ENCODE data around the gene RFTN2. TPM values are rescaled to one million over a fixed set of nuclear protein-coding genes. Genes with fewer than 3 reads are reported as not detected.

RFTN2 gene
- total and polyA plus RNA-seq, 9 of the 15 experiments (the other 6 are each of a cell fraction or from before 2014, with no cell fraction given): 0.01 to 0.11 (median 0.04) TPM; not detected in 6

- FAIRE-seq (no peak), ATAC-seq (no peak), DNase-seq (ENCODE audit: extremely low read depth in 1 of 4, low spot score in 3 of 4) (no peak)
- WGBS (ENCODE audit: insufficient coverage, low coverage, missing lambda C conversion rate): 93% methylated on average over 5 of the region's 9 CpGs
- intact Hi-C loops (cut with micrococcal nuclease) (no loop called here), in situ Hi-C loops (cut with MboI) (no loop called here)
- Histone ChIP-seq H3K4me1 (replicated peaks in 1 of 2; ENCODE audit: control insufficient read depth in 2 of 2, insufficient read depth in 2 of 2, low read length in 2 of 2) (no peaks in the 10 kb centered on the region), H3K9ac (ENCODE audit: insufficient read depth in 1 of 2, low read depth in 2 of 2, low read length in 2 of 2) (no peak overlapping the region), H2AFZ (ENCODE audit: low read depth, low read length) (no peak overlapping the region), H3K9me3 (replicated peaks; ENCODE audit: control insufficient read depth, insufficient read depth, low read depth, low read length) (no peaks in the 10 kb centered on the region), H3K4me3 (no peak overlapping the region), H3K9me1 (ENCODE audit: control insufficient read depth, insufficient read depth, low read length) (no peaks in the 10 kb centered on the region), H3K36me3 (ENCODE audit: control insufficient read depth, insufficient read depth, low read length) (0 out of 3 replicates have a peak, but pooled peaks cover 2% of the 10 kb centered on the region), H3K4me2 (ENCODE audit: insufficient read depth, low read length) (no peak overlapping the region), H3K27ac (ENCODE audit: extremely low read depth, low read depth, low read length) (no peak overlapping the region), H3K27me3 (ENCODE audit: control insufficient read depth in 2 of 2, insufficient read depth in 2 of 2, low read length in 2 of 2) (no peaks in the 10 kb centered on the region), H3K79me2 (ENCODE audit: control insufficient read depth, insufficient read depth, low read length) (no peaks in the 10 kb centered on the region), H4K20me1 (replicated peaks; ENCODE audit: control insufficient read depth, insufficient read depth, low read length) (no peaks in the 10 kb centered on the region)
- POLR2A ChIA-PET: no interaction called here
- CTCF ChIA-PET (ENCODE audit: low intra/inter-chr PET ratio): no interaction called here
- no peak for TF ChIP-seq PTRF (tag; IDR thresholded peaks at IDR 0.05)
- TF ChIP-seq KAT8 (IDR thresholded peaks at IDR 0.05; ENCODE audit: low read depth): no peak
- no peak for TF ChIP-seq POLR2A (conservative IDR thresholded peaks at IDR 0.05)
- TF ChIP-seq TCF15 (CRISPR knock-in tag; IDR thresholded peaks at IDR 0.05): no peak
- no peak for TF ChIP-seq TBP (optimal IDR thresholded peaks at IDR 0.05; ENCODE audit: low read depth, low read length)
- no peak for TF ChIP-seq MEF2D (tag; conservative IDR thresholded peaks at IDR 0.05; ENCODE audit: low read depth)
- no TSS peak for BruUV-seq (replicated peaks)
Measured at GRCh38 chr2:197560146-197560665, 115.2 kb downstream of the RFTN2 start.

- H3K36me3 ChIP-seq (ENCODE audit: control insufficient read depth, insufficient read depth, low read length): 0 out of 3 replicates have a peak, but pooled peaks cover 2% of the 10 kb centered on the region
- no peak overlapping the region for H3K4me3 ChIP-seq
- no peaks in the 10 kb centered on the region for H3K9me1 ChIP-seq (ENCODE audit: control insufficient read depth, insufficient read depth, low read length)
- H3K27ac ChIP-seq (ENCODE audit: extremely low read depth, low read depth, low read length): no peak overlapping the region
- H3K4me2 ChIP-seq (ENCODE audit: insufficient read depth, low read length): no peak overlapping the region
- no peak overlapping the region for H3K9ac ChIP-seq (ENCODE audit: insufficient read depth in 1 of 2, low read depth in 2 of 2, low read length in 2 of 2)
- CTCF ChIA-PET (ENCODE audit: low intra/inter-chr PET ratio): no interaction called here
- in situ Hi-C loops (cut with MboI) (no loop called here), intact Hi-C loops (cut with micrococcal nuclease) (no loop called here)
- H3K9me3 ChIP-seq (replicated peaks; ENCODE audit: control insufficient read depth, insufficient read depth, low read depth, low read length): no peaks in the 10 kb centered on the region
- DNase-seq (ENCODE audit: extremely low read depth in 1 of 4, low spot score in 3 of 4) (no peak), FAIRE-seq (no peak), ATAC-seq (no peak)
- no peaks in the 10 kb centered on the region for H3K4me1 ChIP-seq (replicated peaks in 1 of 2; ENCODE audit: control insufficient read depth in 2 of 2, insufficient read depth in 2 of 2, low read length in 2 of 2)
- no peaks in the 10 kb centered on the region for H4K20me1 ChIP-seq (replicated peaks; ENCODE audit: control insufficient read depth, insufficient read depth, low read length)
- no peaks in the 10 kb centered on the region for H3K79me2 ChIP-seq (ENCODE audit: control insufficient read depth, insufficient read depth, low read length)
- POLR2A ChIA-PET: no interaction called here
- no peak overlapping the region for H2AFZ ChIP-seq (ENCODE audit: low read depth, low read length)
- H3K27me3 ChIP-seq (ENCODE audit: control insufficient read depth in 2 of 2, insufficient read depth in 2 of 2, low read length in 2 of 2): no peaks in the 10 kb centered on the region
- BruUV-seq (replicated peaks): no TSS peak
- 79% methylated on average over 5 of the region's 5 CpGs for WGBS (ENCODE audit: insufficient coverage, low coverage, missing lambda C conversion rate)
- TF ChIP-seq CTCFL (IDR thresholded peaks at IDR 0.05; ENCODE audit: borderline replicate concordance, insufficient read depth, low read depth, low read length, poor library complexity, severe bottlenecking) (no peak), KLF1 (tag; IDR thresholded peaks at IDR 0.05) (no peak), PHF20 (IDR thresholded peaks at IDR 0.05; ENCODE audit: partially characterized antibody) (no peak), SMARCC2 (IDR thresholded peaks at IDR 0.05; ENCODE audit: low read depth) (no peak), TAF9B (IDR thresholded peaks at IDR 0.05; ENCODE audit: partially characterized antibody) (no peak), PATZ1 (CRISPR knock-in tag; IDR thresholded peaks at IDR 0.05; ENCODE audit: borderline replicate concordance) (no peak), ZNF232 (CRISPR knock-in tag; IDR thresholded peaks at IDR 0.05) (no peak)
Measured at GRCh38 chr2:197559681-197560080, 115.7 kb downstream of the RFTN2 start.

Data from K562 (cell line).